Left kidney (tissue), 2 donors: ENCODE measurements around the gene SLC25A15. TPM values are rescaled to one million over a fixed set of nuclear protein-coding genes. Genes with fewer than 3 reads are reported as not detected.
"Not testable (repeated sequence)": the region's sequence is repeated elsewhere in the genome, so short reads cannot be mapped to it uniquely, and the experiment has no call there.

Source experiments
- DNase-seq: peaks from one replicate; pipeline ENCODE4 v3.0.0-alpha.2; 2013
- polyA plus RNA-seq: library from polyadenylated mRNA; unstranded; fragments of 120-200 nt; gene quantifications from one replicate; pipeline ENCODE4 v1.2.1, GENCODE V29; 2013; ENCODE audit not compliant: insufficient read length

The SLC25A15 gene
- polyA plus RNA-seq, 1 donor, result 20.2 TPM

GRCh38 chr13:40780822-40781401, 8.5 kb upstream of the SLC25A15 start:
- no peak for DNase-seq

DNA sequence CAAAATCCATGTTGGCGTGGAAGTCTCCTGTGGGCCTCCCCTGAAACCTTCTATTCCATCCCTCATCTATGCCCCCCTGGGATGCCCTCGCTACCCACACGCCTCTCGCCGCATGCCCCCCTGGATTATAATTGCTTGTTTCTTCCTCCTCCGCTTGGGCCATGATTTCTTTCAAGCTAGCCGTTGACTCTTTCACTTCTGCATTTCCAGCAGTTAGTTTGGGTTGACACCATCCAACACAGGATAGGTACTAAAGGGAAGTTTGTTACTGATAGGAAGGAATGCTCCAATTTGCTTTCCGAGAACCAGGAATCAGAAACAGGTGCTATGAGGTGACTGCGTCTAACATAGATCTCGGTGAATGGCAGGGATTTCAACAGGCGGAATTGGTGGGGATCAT, 7.7 kb upstream of the SLC25A15 start:
- DNase-seq, result no peak

- not testable (repeated sequence) for DNase-seq
Measured at GRCh38 chr13:40782971-40783370, 6.4 kb upstream of the SLC25A15 start.

DNA sequence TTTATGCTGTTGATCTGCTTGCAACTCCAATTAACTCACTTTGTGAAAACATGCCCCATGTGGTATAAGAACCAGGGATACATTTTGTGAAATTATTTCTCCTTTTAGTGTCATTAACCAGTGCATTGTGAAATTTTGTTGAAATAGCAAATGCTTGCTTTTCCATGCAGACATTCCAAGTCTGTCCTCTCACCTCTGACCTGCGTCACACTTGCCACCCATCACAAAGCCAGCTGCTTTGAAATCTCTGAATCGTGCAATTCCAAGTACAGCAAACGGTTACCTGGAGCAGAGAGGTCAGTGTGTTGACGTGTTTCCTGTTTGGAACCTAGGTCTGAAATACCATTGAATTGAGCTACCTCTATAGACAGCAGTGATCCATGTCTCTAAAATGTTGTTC, 4.9 kb upstream of the SLC25A15 start:
- DNase-seq, result no peak

DNA sequence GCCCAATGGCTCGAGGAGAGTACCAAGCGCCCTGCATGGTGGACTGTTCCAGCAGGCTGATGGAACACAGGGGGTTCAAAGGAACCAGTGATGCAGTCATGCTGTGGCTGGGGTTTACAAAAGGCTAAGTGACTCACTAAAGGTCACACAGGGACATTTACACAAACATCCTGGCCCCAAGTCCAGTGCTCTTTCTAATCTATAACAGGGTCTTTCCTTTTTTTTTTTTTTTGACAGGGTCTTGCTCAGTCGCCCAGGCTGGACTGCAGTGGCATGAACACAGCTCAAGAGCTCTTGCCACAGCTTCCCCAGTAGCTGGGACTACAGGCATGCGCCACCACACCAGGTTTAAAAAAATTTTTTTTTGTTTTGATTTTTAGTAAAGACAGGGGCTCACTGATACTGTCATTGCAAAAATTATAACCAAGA, 2.8 kb upstream of the SLC25A15 start:
- no peak for DNase-seq

GRCh38 chr13:40787062-40787461, 2.3 kb upstream of the SLC25A15 start:
- DNase-seq, result no peak

GRCh38 chr13:40788540-40789274, 704 bp upstream of the SLC25A15 start:
- not testable (repeated sequence) for DNase-seq

DNA sequence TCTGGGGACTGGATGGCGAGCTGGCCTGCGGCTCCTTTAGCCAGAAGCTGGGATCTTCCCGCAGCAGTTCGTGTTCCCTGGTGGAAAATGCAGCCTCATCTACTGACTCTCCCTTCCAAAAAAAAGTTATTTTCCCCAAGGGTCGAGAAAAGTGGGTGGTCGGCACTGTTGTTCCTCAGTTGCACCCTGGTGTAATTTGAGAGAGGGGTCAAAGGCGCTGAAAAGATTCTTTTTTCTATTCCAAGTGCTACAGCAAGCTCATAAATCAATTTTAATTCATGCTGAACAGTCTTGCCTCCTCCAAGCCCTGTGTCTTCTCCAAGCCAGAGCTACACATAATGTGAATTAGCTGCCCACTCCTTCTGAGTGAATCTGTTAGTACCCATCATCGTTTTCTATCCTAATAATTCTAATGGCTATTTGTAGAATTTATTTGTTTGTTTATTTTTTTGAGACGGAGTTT, 774 bp downstream of the SLC25A15 start:
- DNase-seq, result peak; percentile 41

- DNase-seq, result no peak
Measured at GRCh38 chr13:40792284-40793051, 3.1 kb downstream of the SLC25A15 start.

- DNase-seq, result no peak
Measured at GRCh38 chr13:40793339-40793738, 3.9 kb downstream of the SLC25A15 start.

DNA sequence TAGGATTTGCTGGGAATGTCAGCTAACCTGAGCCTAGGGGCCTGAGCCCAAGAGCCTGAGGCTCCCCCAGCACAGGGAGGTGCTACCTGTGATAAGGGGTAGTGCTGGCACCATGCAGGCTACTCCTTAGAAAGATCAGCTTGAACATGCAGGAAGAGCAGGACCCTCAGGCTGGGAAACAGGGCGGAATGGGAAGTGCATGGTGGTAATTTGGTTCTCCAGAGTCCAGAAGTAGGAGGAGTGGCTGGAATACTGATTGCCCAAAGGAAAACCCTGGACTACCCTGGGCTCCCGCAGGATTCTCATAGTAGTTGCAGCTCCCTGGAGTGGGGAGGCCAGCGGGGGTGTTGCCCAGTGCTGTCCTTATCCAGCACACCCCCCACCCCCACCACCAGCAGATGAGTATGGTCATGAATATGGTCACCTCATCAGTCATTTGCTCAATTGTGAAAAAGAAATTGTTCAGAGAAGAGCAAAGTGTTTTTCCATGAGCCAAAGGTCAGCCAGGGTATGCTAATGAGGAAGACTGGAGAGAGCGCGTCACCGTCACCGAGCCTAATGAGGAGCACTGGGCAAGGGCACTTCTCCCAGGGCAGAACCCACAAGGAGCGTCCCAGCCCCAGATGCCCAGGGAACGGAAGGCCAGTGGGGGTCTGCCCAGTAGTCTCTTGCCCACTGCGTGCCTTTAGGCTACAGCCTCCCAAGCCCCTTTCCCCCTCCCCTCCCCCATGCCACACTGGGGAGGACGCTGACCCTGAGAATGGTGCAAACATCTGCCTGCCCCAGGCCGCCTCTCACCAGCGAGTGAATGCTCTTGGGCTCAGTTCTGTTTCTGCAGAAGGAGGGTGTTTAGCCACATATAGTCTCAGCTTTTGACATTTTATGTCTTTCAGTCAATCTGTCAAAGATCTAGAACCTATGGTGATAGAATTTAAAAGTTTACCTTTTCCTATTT, 5.3 kb downstream of the SLC25A15 start:
- no peak for DNase-seq

GRCh38 chr13:40796649-40797048, 7.2 kb downstream of the SLC25A15 start:
- no peak for DNase-seq

- DNase-seq, result no peak
Measured at GRCh38 chr13:40798380-40798779, 9.0 kb downstream of the SLC25A15 start.

DNA sequence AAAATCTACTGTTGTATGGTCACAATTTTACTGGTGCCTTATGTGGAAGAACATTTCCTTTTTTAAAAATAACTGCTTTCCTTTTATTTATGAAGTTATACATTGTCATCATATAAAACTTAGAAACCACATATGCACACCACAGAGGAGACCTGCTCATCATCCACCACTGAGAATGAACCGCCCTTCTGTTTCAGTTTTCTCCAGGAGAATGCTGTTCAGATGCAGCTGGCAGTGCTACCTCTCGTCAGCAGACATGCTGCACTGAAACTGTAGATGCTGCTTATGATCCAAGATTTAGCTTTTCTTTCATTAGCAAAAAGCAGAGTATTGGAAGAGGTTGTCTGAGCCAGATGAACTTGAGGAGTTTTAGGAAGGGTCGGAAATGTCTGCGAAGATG, 10.1 kb downstream of the SLC25A15 start:
- DNase-seq, result no peak

DNA sequence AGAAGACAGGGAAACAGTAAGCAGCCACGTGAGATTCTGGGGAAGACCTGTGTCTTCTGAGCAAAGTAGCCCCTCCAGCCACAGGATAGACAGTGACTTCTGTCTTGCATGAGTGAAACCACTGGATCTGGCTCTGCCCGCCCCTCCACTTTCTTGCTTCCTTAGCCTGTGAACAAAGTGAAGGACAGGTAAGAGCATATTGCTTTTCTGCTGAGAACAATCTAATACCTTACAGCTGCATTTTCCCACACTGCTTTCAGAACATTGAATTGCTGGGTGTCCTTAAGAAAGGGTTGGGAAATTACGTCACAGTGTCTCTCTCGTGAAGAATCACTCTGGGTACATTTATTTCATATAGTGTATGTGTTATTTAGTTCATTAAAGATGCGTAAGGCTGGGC, 11.1 kb downstream of the SLC25A15 start:
- no peak for DNase-seq

DNA sequence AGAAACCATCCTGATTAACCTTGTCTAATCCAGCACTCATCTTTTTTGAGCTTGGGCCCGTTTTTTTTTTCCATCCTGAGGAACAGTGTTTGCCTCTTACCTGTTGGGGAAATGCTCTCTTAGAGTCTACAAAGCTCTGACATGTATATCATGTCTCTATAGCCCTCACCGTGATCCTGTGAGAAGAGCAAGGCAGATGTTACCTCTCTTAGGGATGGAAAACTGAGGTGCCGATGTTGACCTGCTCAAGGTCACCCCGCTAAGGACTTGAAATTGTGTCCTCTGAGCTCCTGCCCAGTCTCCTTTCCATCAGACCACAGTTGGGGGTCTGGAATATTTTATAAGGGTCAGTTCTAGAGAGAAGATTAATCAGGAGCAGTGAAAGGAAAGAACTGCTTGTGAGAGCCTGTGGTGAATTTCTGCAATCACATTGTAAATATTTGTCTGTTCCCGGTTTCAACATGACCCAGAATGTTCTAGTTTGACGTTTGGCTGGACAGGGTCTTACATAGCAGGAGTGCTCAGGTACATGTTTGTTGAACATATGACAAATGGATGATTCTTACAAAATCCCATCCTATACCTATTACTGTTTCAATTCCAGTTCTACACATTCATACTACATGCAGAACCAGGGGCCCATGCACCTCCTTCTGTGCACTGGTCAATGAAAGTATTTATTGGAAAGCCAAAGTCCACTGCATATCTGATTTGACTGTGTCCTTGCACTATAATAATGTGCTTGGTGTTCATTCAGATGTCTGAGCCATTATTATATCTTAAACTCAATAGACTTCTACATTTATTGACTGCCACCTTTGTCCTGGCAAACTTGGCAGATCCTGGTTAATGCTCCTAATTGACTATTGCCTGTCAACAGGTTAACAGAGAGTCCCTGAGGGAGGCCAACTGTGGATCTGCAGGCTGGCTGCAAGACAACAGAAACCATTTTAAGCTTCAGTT, 12.1 kb downstream of the SLC25A15 start:
- no peak for DNase-seq

DNA sequence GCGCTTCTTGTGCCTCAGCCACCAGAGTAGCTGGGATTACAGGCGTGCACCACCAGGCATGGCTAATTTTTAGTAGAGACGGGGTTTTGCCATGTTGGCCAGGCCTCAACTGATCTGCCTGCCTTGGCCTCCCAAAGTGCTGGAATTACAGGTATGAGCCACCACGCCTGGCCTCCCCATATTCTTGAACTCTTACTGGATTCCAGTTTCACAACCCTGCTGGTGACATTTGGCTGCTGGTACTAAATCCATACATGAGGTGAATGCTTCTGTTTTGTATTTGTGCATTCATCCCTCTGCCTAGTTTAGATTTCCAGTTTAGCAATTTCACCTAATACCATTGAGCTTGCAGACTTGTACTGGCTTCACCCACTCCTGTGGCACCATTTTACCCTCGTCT, 13.9 kb downstream of the SLC25A15 start:
- no peak for DNase-seq

DNA sequence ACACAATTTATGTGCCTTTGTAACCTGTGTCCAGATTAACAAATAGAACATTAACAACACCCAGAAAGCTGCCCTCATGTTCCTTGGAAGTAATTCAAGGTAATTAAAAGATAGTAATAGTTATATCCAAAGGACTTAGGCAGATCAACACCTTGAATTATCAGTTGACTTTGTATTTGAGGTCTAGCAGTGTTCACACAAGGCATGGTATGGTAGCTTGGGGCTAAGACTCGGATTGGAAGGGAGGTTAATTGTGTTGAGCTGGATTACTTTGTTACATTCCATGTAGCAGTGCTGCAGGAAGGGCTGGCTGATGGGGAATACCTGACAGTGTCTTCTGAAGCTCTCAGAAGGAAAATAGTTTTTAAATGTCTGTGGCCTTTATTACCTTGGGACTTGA, 16.8 kb downstream of the SLC25A15 start:
- DNase-seq, result no peak

DNA sequence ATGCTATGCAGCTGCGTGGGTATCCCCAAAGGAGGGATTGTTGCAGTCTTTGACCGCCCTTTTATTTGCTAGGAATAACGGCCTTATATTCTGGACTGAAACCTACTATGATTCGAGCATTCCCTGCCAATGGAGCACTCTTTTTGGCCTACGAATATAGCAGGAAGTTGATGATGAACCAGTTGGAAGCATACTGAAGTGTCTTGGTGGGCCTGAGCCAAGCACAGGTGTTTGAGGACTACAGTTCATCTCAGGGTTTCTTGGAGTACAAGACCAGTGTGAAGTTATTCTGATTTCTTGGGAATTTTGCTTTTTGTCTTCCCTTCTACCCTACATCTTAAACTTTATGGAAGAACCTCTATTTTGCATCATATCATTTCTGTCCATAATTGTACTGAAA, 20.1 kb downstream of the SLC25A15 start:
- DNase-seq, result no peak

DNA sequence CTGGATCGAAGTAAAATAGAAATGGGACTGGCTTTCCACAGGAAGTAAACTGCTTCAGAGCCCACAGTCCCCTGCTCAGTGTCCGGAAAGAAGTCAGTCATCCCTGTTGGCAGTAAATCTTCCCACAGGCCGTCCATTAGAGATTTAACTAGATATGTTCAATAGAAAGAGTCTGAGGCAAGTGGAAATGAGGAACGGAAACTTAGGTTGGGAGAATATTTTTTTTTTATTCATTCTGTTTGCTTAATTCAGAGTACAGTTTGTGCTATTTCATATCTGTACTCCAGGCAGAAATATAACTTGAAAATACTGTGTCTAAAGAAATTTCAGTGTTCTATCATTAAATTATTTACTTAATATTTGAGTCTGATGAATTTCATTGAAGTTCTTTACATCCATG, 22.7 kb downstream of the SLC25A15 start:
- no peak for DNase-seq
